ENCODE data around the gene LOXL4. TPM values are rescaled to one million over a fixed set of nuclear protein-coding genes. Genes with fewer than 3 reads are reported as not detected.
A peak's percentile ranks its signal among the peaks of the same experiment; 100 is the strongest.

Gene LOXL4
- total and polyA plus RNA-seq, 5 donors = 0.59 to 0.96 (median 0.77) TPM

- WGBS = 47% methylated on average over 13 of the region's 13 CpGs
Measured at GRCh38 chr10:98308669-98309365, 40.8 kb upstream of the LOXL4 start.

GRCh38 chr10:98307916-98308541 is 40.0 kb upstream of the LOXL4 start:
- intact Hi-C loops (cut with DNase I) = loop anchor here (5.0 to 10.0 kb wide), 5 partner anchors 36 to 143 kb away; partner anchors contain the start of gene LOXL4 (in 1 of the 4)
- WGBS = 72% methylated on average over 11 of the region's 11 CpGs
- Histone ChIP-seq H3K4me3 (ENCODE audit: low read length) (no peak overlapping the region), H3K9me3 (ENCODE audit: control insufficient read depth, low read length) (no peaks in the 10 kb centered on the region), H3K27ac (ENCODE audit: low read length) (no peak overlapping the region), H3K27me3 (ENCODE audit: control insufficient read depth, insufficient read depth) (no peaks in the 10 kb centered on the region), H3K4me1 (ENCODE audit: control insufficient read depth, insufficient read depth, low read length) (no peaks in the 10 kb centered on the region)
- ATAC-seq (no peak), DNase-seq (no peak)

More at GRCh38 chr10:98308669-98309365, 40.8 kb upstream of the LOXL4 start:
- Histone ChIP-seq H3K4me1 (ENCODE audit: control insufficient read depth, insufficient read depth, low read length) (no peaks in the 10 kb centered on the region), H3K9me3 (ENCODE audit: control insufficient read depth, low read length) (no peaks in the 10 kb centered on the region), H3K27ac (ENCODE audit: low read length) (no peak overlapping the region), H3K27me3 (ENCODE audit: control insufficient read depth, insufficient read depth) (no peaks in the 10 kb centered on the region), H3K4me3 (ENCODE audit: low read length) (no peak overlapping the region)
- DNase-seq (no peak), ATAC-seq (peak in 1 of 2 donors; percentile 24)
- intact Hi-C loops (cut with DNase I) = loop anchor here (5.0 to 10.0 kb wide), 5 partner anchors 37 to 144 kb away; partner anchors contain the start of gene LOXL4 (in 1 of the 4)

GRCh38 chr10:98306501-98306900 is 38.5 kb upstream of the LOXL4 start:
- Histone ChIP-seq H3K9me3 (ENCODE audit: control insufficient read depth, low read length) (no peaks in the 10 kb centered on the region), H3K27ac (ENCODE audit: low read length) (no peak overlapping the region), H3K4me3 (ENCODE audit: low read length) (no peak overlapping the region), H3K4me1 (ENCODE audit: control insufficient read depth, insufficient read depth, low read length) (peaks cover 6% of the 10 kb centered on the region), H3K27me3 (ENCODE audit: control insufficient read depth, insufficient read depth) (no peaks in the 10 kb centered on the region)
- intact Hi-C loops (cut with DNase I) = loop anchor here (5.0 to 10.0 kb wide), 5 partner anchors 34 to 142 kb away; partner anchors contain the start of gene LOXL4 (in 1 of the 4)
- ATAC-seq (no peak), DNase-seq (no peak)
- WGBS = 78% methylated on average over 4 of the region's 4 CpGs

GRCh38 chr10:98303569-98303968 is 35.6 kb upstream of the LOXL4 start:
- no peaks in the 10 kb centered on the region for H3K9me3 ChIP-seq (ENCODE audit: control insufficient read depth, low read length)
- peaks cover 6% of the 10 kb centered on the region for H3K4me1 ChIP-seq (ENCODE audit: control insufficient read depth, insufficient read depth, low read length)
- H3K27me3 ChIP-seq (ENCODE audit: control insufficient read depth, insufficient read depth) = no peaks in the 10 kb centered on the region
- H3K27ac ChIP-seq (ENCODE audit: low read length) = no peak overlapping the region
- intact Hi-C loops (cut with DNase I) = loop anchor here in 2 of 4 donors (10.0 kb wide), 2 partner anchors 129 to 139 kb away; no protein-coding TSS in a partner anchor
- no peak for DNase-seq
- no peak for ATAC-seq
- H3K4me3 ChIP-seq (ENCODE audit: low read length) = no peak overlapping the region

- Histone ChIP-seq H3K4me3 (ENCODE audit: low read length) (no peak overlapping the region), H3K9me3 (ENCODE audit: control insufficient read depth, low read length) (no peaks in the 10 kb centered on the region), H3K27me3 (ENCODE audit: control insufficient read depth, insufficient read depth) (no peaks in the 10 kb centered on the region), H3K4me1 (ENCODE audit: control insufficient read depth, insufficient read depth, low read length) (peaks cover 6% of the 10 kb centered on the region), H3K27ac (ENCODE audit: low read length) (no peak overlapping the region)
- 63% methylated on average over 4 of the region's 4 CpGs for WGBS
- intact Hi-C loops (cut with DNase I) = loop anchor here in 2 of 4 donors (10.0 kb wide), 2 partner anchors 128 to 138 kb away; no protein-coding TSS in a partner anchor
- DNase-seq (peak; percentile 20 to 74 (median 66)), ATAC-seq (peak; percentile 62 to 68)
Measured at GRCh38 chr10:98302741-98303365, 34.9 kb upstream of the LOXL4 start.

DNA sequence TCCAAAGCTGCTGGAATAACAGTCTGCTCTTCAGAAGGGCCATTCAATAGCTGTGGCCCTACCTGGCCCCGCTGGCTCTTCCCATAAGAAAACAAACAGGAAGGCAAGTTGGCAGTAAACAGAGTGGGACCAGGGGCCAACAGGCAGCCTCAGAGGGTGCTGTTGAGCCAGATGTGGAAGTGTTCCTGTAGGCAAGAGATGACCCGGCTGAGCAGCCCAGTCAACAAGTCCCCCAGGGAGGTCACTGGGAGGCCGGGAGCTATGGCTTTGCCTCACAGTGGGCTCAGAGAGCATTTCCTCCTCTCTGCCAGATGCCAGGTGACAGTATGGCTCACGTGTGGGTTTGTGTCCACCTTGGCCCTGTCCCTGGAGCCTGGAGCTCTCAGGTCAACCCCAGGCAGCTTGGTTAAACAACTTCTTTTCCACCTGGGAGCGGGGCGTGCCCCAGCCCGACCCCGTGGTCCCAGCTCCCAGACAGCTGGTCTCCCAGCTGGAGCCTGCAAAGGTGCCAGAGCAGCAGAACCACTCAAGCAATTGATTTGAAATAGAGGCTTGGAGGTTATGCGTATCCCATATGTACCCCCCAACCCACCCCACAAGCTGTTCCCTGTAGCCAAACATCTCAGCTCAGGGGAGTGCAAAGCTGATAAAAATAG is 33.8 kb upstream of the LOXL4 start:
- H3K27me3 ChIP-seq (ENCODE audit: control insufficient read depth, insufficient read depth) = no peaks in the 10 kb centered on the region
- no peak overlapping the region for H3K27ac ChIP-seq (ENCODE audit: low read length)
- DNase-seq = no peak
- intact Hi-C loops (cut with DNase I) = loop anchor here in 2 of 4 donors (10.0 kb wide), 2 partner anchors 127 to 137 kb away; no protein-coding TSS in a partner anchor
- ATAC-seq = peak; percentile 16 to 19
- peaks cover 6% of the 10 kb centered on the region for H3K4me1 ChIP-seq (ENCODE audit: control insufficient read depth, insufficient read depth, low read length)
- 51% methylated on average over 9 of the region's 9 CpGs for WGBS
- H3K4me3 ChIP-seq (ENCODE audit: low read length) = no peak overlapping the region
- H3K9me3 ChIP-seq (ENCODE audit: control insufficient read depth, low read length) = no peaks in the 10 kb centered on the region

- no peak overlapping the region for H3K27ac ChIP-seq (ENCODE audit: low read length)
- ATAC-seq (no peak), DNase-seq (no peak)
- H3K9me3 ChIP-seq (ENCODE audit: control insufficient read depth, low read length) = no peaks in the 10 kb centered on the region
- WGBS = 89% methylated on average over 7 of the region's 7 CpGs
- H3K27me3 ChIP-seq (ENCODE audit: control insufficient read depth, insufficient read depth) = no peaks in the 10 kb centered on the region
- intact Hi-C loops (cut with DNase I) = loop anchor here in 2 of 4 donors (10.0 kb wide), 2 partner anchors 126 to 136 kb away; no protein-coding TSS in a partner anchor
- H3K4me1 ChIP-seq (ENCODE audit: control insufficient read depth, insufficient read depth, low read length) = peaks cover 6% of the 10 kb centered on the region
- no peak overlapping the region for H3K4me3 ChIP-seq (ENCODE audit: low read length)
Measured at GRCh38 chr10:98300526-98301229, 32.7 kb upstream of the LOXL4 start.

- intact Hi-C loops (cut with DNase I) = no loop called here
- ATAC-seq (no peak), DNase-seq (no peak)
- H3K4me1 ChIP-seq (ENCODE audit: control insufficient read depth, insufficient read depth, low read length) = peaks cover 6% of the 10 kb centered on the region
- H3K4me3 ChIP-seq (ENCODE audit: low read length) = no peak overlapping the region
- 57% methylated on average over 9 of the region's 9 CpGs for whole genome bisulfite sequencing
- no peaks in the 10 kb centered on the region for H3K27me3 ChIP-seq (ENCODE audit: control insufficient read depth, insufficient read depth)
- H3K9me3 ChIP-seq (ENCODE audit: control insufficient read depth, low read length) = no peaks in the 10 kb centered on the region
- H3K27ac ChIP-seq (ENCODE audit: low read length) = no peak overlapping the region
Measured at GRCh38 chr10:98299341-98299740, 31.3 kb upstream of the LOXL4 start.

GRCh38 chr10:98296524-98296923 is 28.5 kb upstream of the LOXL4 start:
- no peak for ATAC-seq
- intact Hi-C loops (cut with DNase I) = no loop called here
- 85% methylated on average over 1 of the region's 1 CpG for WGBS

DNA sequence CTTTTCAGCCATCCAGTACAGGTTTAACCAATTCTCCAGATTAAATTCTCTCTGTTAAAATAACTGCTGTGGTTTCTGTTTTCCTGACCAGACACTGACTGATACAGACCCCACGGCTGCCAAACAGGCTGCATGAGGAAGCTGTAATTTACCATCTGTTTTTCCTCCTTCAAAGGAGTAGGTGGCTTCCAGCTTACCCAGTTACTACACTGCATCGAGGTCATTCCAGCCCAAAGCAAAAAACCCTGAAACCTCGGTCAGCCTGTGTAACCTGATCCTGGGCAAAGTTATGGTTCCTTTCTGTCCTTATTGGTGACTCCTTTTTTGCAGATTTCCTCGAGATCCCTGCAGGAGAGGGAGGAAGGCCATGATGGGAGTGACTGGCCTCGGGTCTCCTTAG is 27.9 kb upstream of the LOXL4 start:
- no peak overlapping the region for H3K27ac ChIP-seq (ENCODE audit: low read length)
- no peak for ATAC-seq

More at GRCh38 chr10:98296524-98296923, 28.5 kb upstream of the LOXL4 start:
- Histone ChIP-seq H3K27me3 (ENCODE audit: control insufficient read depth, insufficient read depth) (no peaks in the 10 kb centered on the region), H3K4me3 (ENCODE audit: low read length) (no peak overlapping the region), H3K4me1 (ENCODE audit: control insufficient read depth, insufficient read depth, low read length) (peaks cover 6% of the 10 kb centered on the region), H3K9me3 (ENCODE audit: control insufficient read depth, low read length) (no peaks in the 10 kb centered on the region), H3K27ac (ENCODE audit: low read length) (no peak overlapping the region)
- DNase-seq = no peak

More for the DNA sequence above, 27.9 kb upstream of the LOXL4 start:
- no peak for DNase-seq
- intact Hi-C loops (cut with DNase I) = no loop called here
- Histone ChIP-seq H3K4me1 (ENCODE audit: control insufficient read depth, insufficient read depth, low read length) (peaks cover 6% of the 10 kb centered on the region), H3K27me3 (ENCODE audit: control insufficient read depth, insufficient read depth) (no peaks in the 10 kb centered on the region), H3K9me3 (ENCODE audit: control insufficient read depth, low read length) (no peaks in the 10 kb centered on the region), H3K4me3 (ENCODE audit: low read length) (no peak overlapping the region)
- 57% methylated on average over 5 of the region's 5 CpGs for WGBS
